ENCODE data around the gene CD300H. TPM values are rescaled to one million over a fixed set of nuclear protein-coding genes. Genes with fewer than 3 reads are reported as not detected.
"Not testable (repeated sequence)": the region's sequence is repeated elsewhere in the genome, so short reads cannot be mapped to it uniquely, and the experiment has no call there.

The CD300H gene
- total RNA-seq, 6 experiments from 2014 or later, result 1.2 TPM; not detected in 5

DNA sequence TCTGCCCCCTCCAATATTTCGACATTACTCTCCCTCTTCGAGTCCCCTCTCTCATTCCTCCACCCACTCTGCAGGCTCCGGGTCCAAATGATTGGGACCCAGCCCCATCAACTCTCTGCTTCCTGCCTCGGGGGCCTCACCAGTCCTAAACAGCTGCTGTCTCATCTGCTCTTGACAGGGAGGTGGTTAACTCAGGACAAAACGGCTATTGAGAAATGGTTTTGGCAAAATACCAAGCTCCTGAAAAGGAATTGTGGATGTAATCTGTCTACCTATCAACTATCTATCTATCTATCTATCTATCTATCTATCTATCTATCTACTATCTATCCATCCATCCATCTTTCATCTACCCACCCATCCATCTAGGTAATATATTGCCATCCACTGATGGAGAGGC lies 2.2 kb downstream of the CD300H start:
- H3K9me3 ChIP-seq, result no peaks in the 10 kb centered on the region
- DNase-seq (no peak), ATAC-seq (no peak)
- intact Hi-C loops (cut with DNase I), result no loop called here
- H3K4me1 ChIP-seq, result no peaks in the 10 kb centered on the region
- H3K27me3 ChIP-seq, result no peaks in the 10 kb centered on the region
- TF ChIP-seq POLR2A (IDR thresholded peaks at IDR 0.05), result no peak
- TF ChIP-seq, protein P1, sequence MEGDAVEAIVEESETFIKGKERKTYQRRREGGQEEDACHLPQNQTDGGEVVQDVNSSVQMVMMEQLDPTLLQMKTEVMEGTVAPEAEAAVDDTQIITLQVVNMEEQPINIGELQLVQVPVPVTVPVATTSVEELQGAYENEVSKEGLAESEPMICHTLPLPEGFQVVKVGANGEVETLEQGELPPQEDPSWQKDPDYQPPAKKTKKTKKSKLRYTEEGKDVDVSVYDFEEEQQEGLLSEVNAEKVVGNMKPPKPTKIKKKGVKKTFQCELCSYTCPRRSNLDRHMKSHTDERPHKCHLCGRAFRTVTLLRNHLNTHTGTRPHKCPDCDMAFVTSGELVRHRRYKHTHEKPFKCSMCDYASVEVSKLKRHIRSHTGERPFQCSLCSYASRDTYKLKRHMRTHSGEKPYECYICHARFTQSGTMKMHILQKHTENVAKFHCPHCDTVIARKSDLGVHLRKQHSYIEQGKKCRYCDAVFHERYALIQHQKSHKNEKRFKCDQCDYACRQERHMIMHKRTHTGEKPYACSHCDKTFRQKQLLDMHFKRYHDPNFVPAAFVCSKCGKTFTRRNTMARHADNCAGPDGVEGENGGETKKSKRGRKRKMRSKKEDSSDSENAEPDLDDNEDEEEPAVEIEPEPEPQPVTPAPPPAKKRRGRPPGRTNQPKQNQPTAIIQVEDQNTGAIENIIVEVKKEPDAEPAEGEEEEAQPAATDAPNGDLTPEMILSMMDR (IDR thresholded peaks at IDR 0.05), result no peak
- H3K36me3 ChIP-seq, result no peaks in the 10 kb centered on the region
- H3K27ac ChIP-seq, result no peak overlapping the region
- no peak overlapping the region for H3K4me3 ChIP-seq
- 37% methylated on average over 5 of the region's 5 CpGs for WGBS (ENCODE audit: insufficient coverage, low coverage, low lambda C conversion rate, missing lambda C conversion rate)

DNA sequence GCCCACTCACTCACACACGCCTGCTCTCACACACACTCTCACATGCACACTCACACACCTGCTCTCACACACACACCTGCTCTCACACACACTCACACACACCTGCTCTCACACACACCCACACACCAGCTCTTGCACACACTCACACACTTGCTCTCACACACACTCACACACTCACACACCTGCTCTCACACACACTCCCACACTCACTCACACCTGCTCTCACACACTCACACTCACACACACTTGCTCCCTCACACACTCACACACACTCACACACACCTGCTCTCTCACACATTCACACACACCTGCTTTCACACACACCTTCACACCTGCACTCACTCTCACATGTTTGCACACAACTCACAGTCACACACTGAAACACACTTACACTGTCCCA lies 4.0 kb downstream of the CD300H start:
- no peak for ATAC-seq
- intact Hi-C loops (cut with DNase I), result no loop called here
- Histone ChIP-seq H3K36me3 (no peaks in the 10 kb centered on the region), H3K4me1 (no peaks in the 10 kb centered on the region), H3K27me3 (no peaks in the 10 kb centered on the region), H3K27ac (no peak overlapping the region), H3K4me3 (no peak overlapping the region), H3K9me3 (no peaks in the 10 kb centered on the region)
- 100% methylated on average over 1 of the region's 1 CpG for WGBS (ENCODE audit: insufficient coverage, low coverage, low lambda C conversion rate, missing lambda C conversion rate)
- no peak for DNase-seq
- TF ChIP-seq, protein P1 (IDR thresholded peaks at IDR 0.05), result no peak
- TF ChIP-seq POLR2A (IDR thresholded peaks at IDR 0.05), result no peak

DNA sequence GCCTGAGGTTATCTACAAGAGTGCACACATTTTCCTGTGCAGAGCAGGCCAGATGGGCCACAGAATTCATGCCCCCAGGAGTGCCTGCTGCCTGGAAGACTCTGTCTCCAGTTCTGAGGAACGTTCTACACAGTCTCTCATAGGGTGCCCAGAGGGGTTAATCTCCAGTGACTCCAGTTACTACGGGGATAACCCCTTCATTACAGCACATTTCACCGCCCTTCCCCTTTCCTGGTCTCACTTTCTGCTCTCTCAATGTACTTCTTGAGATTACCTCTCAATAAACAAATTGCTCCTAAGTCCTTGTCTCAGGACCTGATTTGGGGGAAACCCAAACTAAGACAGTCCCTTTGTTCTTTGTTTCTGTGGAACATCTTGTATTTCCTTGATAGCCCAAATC lies 5.7 kb downstream of the CD300H start:
- no peaks in the 10 kb centered on the region for H3K27me3 ChIP-seq
- intact Hi-C loops (cut with DNase I), result no loop called here

DNA sequence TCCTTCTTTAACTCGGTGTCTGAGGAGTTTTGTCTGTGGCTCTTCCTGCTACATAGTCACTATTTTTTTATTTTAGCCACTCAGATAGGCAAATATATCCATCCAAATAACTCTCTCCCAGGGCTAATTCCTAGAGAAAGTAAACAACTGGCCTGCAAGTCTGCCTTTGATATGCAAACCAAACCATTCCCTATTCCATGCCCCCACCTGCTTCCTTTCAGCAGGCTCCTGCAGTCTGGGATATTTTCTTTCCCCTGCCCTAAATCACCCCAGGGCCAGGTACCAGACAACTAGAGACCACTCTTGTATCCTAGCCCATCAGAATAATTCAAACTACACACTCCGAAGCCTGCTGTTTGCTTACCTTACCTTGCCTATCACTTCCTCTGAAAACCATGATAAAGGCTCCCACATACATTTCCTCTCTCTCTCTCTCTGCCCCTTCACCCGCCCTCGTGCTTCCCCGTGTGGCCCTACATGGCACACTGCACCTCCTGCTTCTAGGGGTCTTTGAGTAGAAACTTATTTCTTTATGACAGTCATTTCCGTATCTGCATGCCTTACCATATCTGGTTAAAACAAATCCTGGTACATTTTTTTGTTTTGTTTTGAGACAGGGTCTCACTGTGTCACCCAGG lies 8.3 kb downstream of the CD300H start:
- intact Hi-C loops (cut with DNase I), result no loop called here
- H3K36me3 ChIP-seq, result no peaks in the 10 kb centered on the region
- no peak overlapping the region for H3K27ac ChIP-seq
- DNase-seq (no peak), ATAC-seq (no peak)
- no peaks in the 10 kb centered on the region for H3K27me3 ChIP-seq
- no peaks in the 10 kb centered on the region for H3K9me3 ChIP-seq
- WGBS (ENCODE audit: insufficient coverage, low coverage, low lambda C conversion rate, missing lambda C conversion rate), result 50% methylated on average over 6 of the region's 6 CpGs
- H3K4me1 ChIP-seq, result no peaks in the 10 kb centered on the region
- no peak overlapping the region for H3K4me3 ChIP-seq
- TF ChIP-seq, protein P1 (IDR thresholded peaks at IDR 0.05), result no peak

More for the DNA sequence above, 5.7 kb downstream of the CD300H start:
- no peak overlapping the region for H3K27ac ChIP-seq
- 24% methylated on average over 2 of the region's 3 CpGs for WGBS (ENCODE audit: insufficient coverage, low coverage, low lambda C conversion rate, missing lambda C conversion rate)
- no peak for TF ChIP-seq POLR2A (IDR thresholded peaks at IDR 0.05)
- TF ChIP-seq, protein P1 (IDR thresholded peaks at IDR 0.05), result no peak
- H3K4me1 ChIP-seq, result no peaks in the 10 kb centered on the region
- no peaks in the 10 kb centered on the region for H3K9me3 ChIP-seq
- no peak for ATAC-seq
- H3K4me3 ChIP-seq, result no peak overlapping the region
- no peak for DNase-seq
- no peaks in the 10 kb centered on the region for H3K36me3 ChIP-seq

DNA sequence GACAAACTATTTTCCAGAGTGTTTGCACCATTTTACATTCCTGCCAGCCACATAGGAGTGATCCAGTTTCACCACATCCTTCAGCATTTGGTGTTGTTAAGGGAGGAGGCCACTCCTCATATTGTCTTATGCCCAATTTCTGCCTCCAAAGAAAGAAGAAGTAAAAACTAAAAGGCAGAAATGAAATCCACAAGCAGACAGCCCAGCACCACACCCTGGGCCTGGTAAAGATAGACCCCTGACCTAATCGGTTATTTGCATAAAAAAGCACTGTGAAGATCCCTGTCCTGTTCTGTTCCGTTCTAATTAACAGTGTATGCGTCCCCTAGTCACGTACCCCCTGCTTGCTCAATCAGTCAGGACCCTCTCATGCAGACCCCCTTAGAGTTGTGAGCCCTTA lies 8.9 kb downstream of the CD300H start:
- 70% methylated on average over 4 of the region's 4 CpGs for WGBS (ENCODE audit: insufficient coverage, low coverage, low lambda C conversion rate, missing lambda C conversion rate)
- H3K9me3 ChIP-seq; intact Hi-C loops (cut with DNase I); H3K36me3 ChIP-seq; ATAC-seq; H3K27me3 ChIP-seq; H3K4me3 ChIP-seq; H3K27ac ChIP-seq; H3K4me1 ChIP-seq; DNase-seq: not testable (repeated sequence)
